Measurements from ENCODE around the gene ODAD2. TPM values are rescaled to one million over a fixed set of nuclear protein-coding genes. Genes with fewer than 3 reads are reported as not detected.

Gene ODAD2
- total RNA-seq, 1 donor from 2014 or later = 0.80 TPM

- TF ChIP-seq CTCF (IDR thresholded peaks at IDR 0.05; ENCODE audit: unreplicated experiment) = no peak
- Mint-ChIP-seq H3K9me3 (no peaks in the 10 kb centered on the region), H3K27ac (no peak overlapping the region), H3K27me3 (ENCODE audit: low read depth) (peaks cover 22% of the 10 kb centered on the region), H3K4me3 (no peak overlapping the region), H3K4me1 (no peaks in the 10 kb centered on the region), H3K36me3 (no peaks in the 10 kb centered on the region)
- DNase-seq (ENCODE audit: low spot score in 2 of 2, unreplicated experiment in 2 of 2) = no peak
Measured at GRCh38 chr10:27950242-27950564, 48.7 kb downstream of the ODAD2 start.

- peaks cover 27% of the 10 kb centered on the region for H3K27me3 Mint-ChIP-seq (ENCODE audit: low read depth)
- H3K9me3 Mint-ChIP-seq = no peaks in the 10 kb centered on the region
- no peaks in the 10 kb centered on the region for H3K36me3 Mint-ChIP-seq
- no peak for DNase-seq (ENCODE audit: low spot score in 2 of 2, unreplicated experiment in 2 of 2)
- no peak for TF ChIP-seq CTCF (IDR thresholded peaks at IDR 0.05; ENCODE audit: unreplicated experiment)
- H3K4me1 Mint-ChIP-seq = no peaks in the 10 kb centered on the region
- no peak overlapping the region for H3K4me3 Mint-ChIP-seq
- H3K27ac Mint-ChIP-seq = no peak overlapping the region
Measured at GRCh38 chr10:27949528-27950241, 49.2 kb downstream of the ODAD2 start.

GRCh38 chr10:27948186-27948585 lies 50.7 kb downstream of the ODAD2 start:
- peaks cover 4% of the 10 kb centered on the region for H3K9me3 Mint-ChIP-seq
- no peak overlapping the region for H3K4me3 Mint-ChIP-seq
- H3K27ac Mint-ChIP-seq = no peak overlapping the region
- H3K36me3 Mint-ChIP-seq = no peaks in the 10 kb centered on the region
- no peak for TF ChIP-seq CTCF (IDR thresholded peaks at IDR 0.05; ENCODE audit: unreplicated experiment)
- H3K4me1 Mint-ChIP-seq = no peaks in the 10 kb centered on the region
- H3K27me3 Mint-ChIP-seq (ENCODE audit: low read depth) = peaks cover 31% of the 10 kb centered on the region
- no peak for DNase-seq (ENCODE audit: low spot score in 2 of 2, unreplicated experiment in 2 of 2)

- H3K36me3 Mint-ChIP-seq = no peaks in the 10 kb centered on the region
- peaks cover 4% of the 10 kb centered on the region for H3K9me3 Mint-ChIP-seq
- no peak overlapping the region for H3K4me3 Mint-ChIP-seq
- H3K27me3 Mint-ChIP-seq (ENCODE audit: low read depth) = peaks cover 32% of the 10 kb centered on the region
- TF ChIP-seq CTCF (IDR thresholded peaks at IDR 0.05; ENCODE audit: unreplicated experiment) = no peak
- no peak for DNase-seq (ENCODE audit: low spot score in 2 of 2, unreplicated experiment in 2 of 2)
- no peaks in the 10 kb centered on the region for H3K4me1 Mint-ChIP-seq
- H3K27ac Mint-ChIP-seq = no peak overlapping the region
Measured at GRCh38 chr10:27947540-27947939, 51.3 kb downstream of the ODAD2 start.

- no peaks in the 10 kb centered on the region for H3K36me3 Mint-ChIP-seq
- no peak for TF ChIP-seq CTCF (IDR thresholded peaks at IDR 0.05; ENCODE audit: unreplicated experiment)
- H3K9me3 Mint-ChIP-seq = peaks cover 4% of the 10 kb centered on the region
- H3K27ac Mint-ChIP-seq = no peak overlapping the region
- H3K4me1 Mint-ChIP-seq = no peaks in the 10 kb centered on the region
- H3K4me3 Mint-ChIP-seq = no peak overlapping the region
- DNase-seq (ENCODE audit: low spot score in 2 of 2, unreplicated experiment in 2 of 2) = no peak
- peaks cover 37% of the 10 kb centered on the region for H3K27me3 Mint-ChIP-seq (ENCODE audit: low read depth)
Measured at GRCh38 chr10:27944005-27944404, 54.9 kb downstream of the ODAD2 start.

GRCh38 chr10:27914888-27915287 lies 84.0 kb downstream of the ODAD2 start:
- Mint-ChIP-seq H3K27ac (no peak overlapping the region), H3K36me3 (no peaks in the 10 kb centered on the region), H3K4me1 (peaks cover 5% of the 10 kb centered on the region), H3K9me3 (peaks cover 21% of the 10 kb centered on the region), H3K27me3 (ENCODE audit: low read depth) (peaks cover 30% of the 10 kb centered on the region), H3K4me3 (no peak overlapping the region)
- no peak for DNase-seq (ENCODE audit: low spot score in 2 of 2, unreplicated experiment in 2 of 2)
- TF ChIP-seq CTCF (IDR thresholded peaks at IDR 0.05; ENCODE audit: unreplicated experiment) = no peak

Measured in mesothelial cell of epicardium (in vitro differentiated cells).